H9 (cell line): ENCODE results near the gene SSPN. TPM values are rescaled to one million over a fixed set of nuclear protein-coding genes. Genes with fewer than 3 reads are reported as not detected.

ENCODE experiments used
- DNase-seq: peaks from one replicate; pipeline ENCODE4 v3.0.0-alpha.2; 2017
- H2AFZ ChIP-seq: one replicate; pipeline ENCODE4 v1.6.1; 2013; ENCODE audit warnings: mild to moderate bottlenecking, low read length, control low read depth, moderate library complexity
- H2AK5ac ChIP-seq: 2 replicates; pipeline ENCODE4 v1.6.1; 2013; ENCODE audit warnings: low read length, control low read depth, mixed read lengths; ENCODE audit not compliant: insufficient read length
- H2BK120ac ChIP-seq: one replicate; pipeline ENCODE4 v1.6.1; 2013; ENCODE audit warnings: low read depth, mild to moderate bottlenecking, low read length, control low read depth, inconsistent platforms; ENCODE audit not compliant: poor library complexity, severe bottlenecking
- H2BK12ac ChIP-seq: 2 replicates; pipeline ENCODE4 v1.6.1; 2013; ENCODE audit warnings: low read length, control low read depth, mixed read lengths, low read depth; ENCODE audit not compliant: insufficient read length
- H2BK15ac ChIP-seq: 2 replicates; pipeline ENCODE4 v1.6.1; 2013; ENCODE audit warnings: low read depth, low read length, control low read depth
- H2BK20ac ChIP-seq: one replicate; pipeline ENCODE4 v1.6.1; 2013; ENCODE audit warnings: low read depth, mild to moderate bottlenecking, low read length, control low read depth, inconsistent platforms; ENCODE audit not compliant: poor library complexity, severe bottlenecking
- H2BK5ac ChIP-seq: 2 replicates; pipeline ENCODE4 v1.6.1; 2013; ENCODE audit warnings: low read length, control low read depth, mixed read lengths; ENCODE audit not compliant: insufficient read length
- H3K14ac ChIP-seq: 2 replicates; pipeline ENCODE4 v1.6.1; 2013; ENCODE audit warnings: low read length, control low read depth; ENCODE audit not compliant: insufficient read depth
- H3K18ac ChIP-seq: 2 replicates; pipeline ENCODE4 v1.6.1; 2013; ENCODE audit warnings: low read depth, mild to moderate bottlenecking, mixed read lengths, low read length, control low read depth; ENCODE audit not compliant: insufficient read length
- H3K23ac ChIP-seq: 2 replicates; pipeline ENCODE4 v1.6.1; 2013; ENCODE audit warnings: low read length, control low read depth, mixed read lengths, low read depth; ENCODE audit not compliant: insufficient read length
- H3K23me2 ChIP-seq: 2 replicates; pipeline ENCODE4 v1.6.1; 2013; ENCODE audit warnings: low read depth, mild to moderate bottlenecking, mixed read lengths, low read length, control low read depth; ENCODE audit not compliant: insufficient read length, poor library complexity, severe bottlenecking
- H3K27ac ChIP-seq: 2 replicates; pipeline ENCODE4 v1.5.1; 2013; ENCODE audit warnings: low read length, control low read depth, mixed read lengths, low read depth; ENCODE audit not compliant: insufficient read length
- H3K27me3 ChIP-seq: 2 replicates; pipeline ENCODE4 v1.6.1; 2013; ENCODE audit warnings: low read length, control low read depth, inconsistent platforms; ENCODE audit not compliant: insufficient read depth
- H3K4ac ChIP-seq: 2 replicates; pipeline ENCODE4 v1.6.1; 2013; ENCODE audit warnings: low read depth, mild to moderate bottlenecking, control low read depth, inconsistent platforms, low read length, moderate library complexity
- H3K4me1 ChIP-seq: 2 replicates; pipeline ENCODE4 v1.6.1; 2013; ENCODE audit warnings: low read length, control low read depth, inconsistent platforms; ENCODE audit not compliant: insufficient read depth
- H3K4me2 ChIP-seq: 2 replicates; pipeline ENCODE4 v1.6.1; 2013; ENCODE audit warnings: low read length, control low read depth, mixed read lengths; ENCODE audit not compliant: insufficient read length, insufficient read depth
- H3K56ac ChIP-seq: 2 replicates; pipeline ENCODE4 v1.6.1; 2013; ENCODE audit warnings: low read depth, mild to moderate bottlenecking, mixed read lengths, low read length, control low read depth; ENCODE audit not compliant: insufficient read length
- H3K79me1 ChIP-seq: 2 replicates; pipeline ENCODE4 v1.6.1; 2013; ENCODE audit warnings: low read depth, mild to moderate bottlenecking, moderate library complexity, low read length, control low read depth, inconsistent platforms; ENCODE audit not compliant: insufficient read depth, poor library complexity, severe bottlenecking
- H3K79me2 ChIP-seq: 2 replicates; pipeline ENCODE4 v1.6.1; 2013; ENCODE audit warnings: low read length, control low read depth, inconsistent platforms; ENCODE audit not compliant: insufficient read depth
- H3K9ac ChIP-seq: 2 replicates; pipeline ENCODE4 v1.6.1; 2013; ENCODE audit warnings: low read length, control low read depth, mixed read lengths; ENCODE audit not compliant: insufficient read length; ENCODE audit errors: extremely low read depth
- H3K9me3 ChIP-seq: one replicate; pipeline ENCODE4 v1.6.1; 2013; ENCODE audit warnings: low read depth, low read length, inconsistent platforms; ENCODE audit not compliant: control insufficient read depth
- H3T11ph ChIP-seq: one replicate; pipeline ENCODE4 v1.6.1; 2013; ENCODE audit warnings: mild to moderate bottlenecking, low read length, control low read depth, inconsistent platforms
- H4K20me1 ChIP-seq: one replicate; pipeline ENCODE4 v1.6.1; 2013; ENCODE audit not compliant: control insufficient read depth, insufficient read length, insufficient read depth
- H4K5ac ChIP-seq: 2 replicates; pipeline ENCODE4 v1.6.1; 2013; ENCODE audit warnings: low read depth, mild to moderate bottlenecking, mixed read lengths, low read length, control low read depth; ENCODE audit not compliant: insufficient read length
- H4K8ac ChIP-seq: replicated peaks from 2 replicates; pipeline ENCODE4 v1.6.1; 2013; ENCODE audit warnings: low read length, control low read depth, mixed read lengths, low read depth; ENCODE audit not compliant: insufficient read length
- H4K91ac ChIP-seq: 2 replicates; pipeline ENCODE4 v1.6.1; 2013; ENCODE audit warnings: low read depth, mild to moderate bottlenecking, moderate library complexity, mixed read lengths, low read length, control low read depth; ENCODE audit not compliant: insufficient read length
- H3K27ac Mint-ChIP-seq, 3 experiments: 2 replicates in 2 of 3; 3 replicates in 1 of 3; pipeline ENCODE4 v1.8.0; 2020 to 2021; ENCODE audit warnings: mixed read lengths in 3 of 3, mild to moderate bottlenecking in 1 of 3, moderate library complexity in 1 of 3
- H3K27me3 Mint-ChIP-seq: 2 replicates; pipeline ENCODE4 v1.8.0; 2021; ENCODE audit warnings: low read depth, mild to moderate bottlenecking, moderate library complexity, mixed read lengths
- H3K36me3 Mint-ChIP-seq, 3 experiments: 2 replicates in 2 of 3; 3 replicates in 1 of 3; pipeline ENCODE4 v1.8.0; 2020 to 2021; ENCODE audit warnings: low read depth in 3 of 3, mixed read lengths in 3 of 3; ENCODE audit not compliant: insufficient read depth in 1 of 3
- H3K4me1 Mint-ChIP-seq, 2 experiments: 2 replicates each; pipeline ENCODE4 v1.8.0; 2020; ENCODE audit warnings: mixed read lengths in 2 of 2
- H3K4me3 Mint-ChIP-seq, 2 experiments: 2 replicates in 1 of 2; 3 replicates in 1 of 2; pipeline ENCODE4 v1.8.0; 2020 to 2021; ENCODE audit warnings: mild to moderate bottlenecking in 2 of 2, mixed read lengths in 2 of 2, moderate library complexity in 1 of 2
- H3K9me3 Mint-ChIP-seq, 2 experiments: 2 replicates in 1 of 2; 3 replicates in 1 of 2; pipeline ENCODE4 v1.8.0; 2020; ENCODE audit warnings: mild to moderate bottlenecking in 2 of 2, mixed read lengths in 2 of 2, moderate library complexity in 1 of 2
- WGBS: extraction: QIAGEN DNeasy Blood & Tissue Kit; methylation state at CpG from one replicate; pipeline ENCODE4 v1.1.7; 2013; ENCODE audit warnings: missing lambda C conversion rate, low lambda C conversion rate, mixed read lengths; ENCODE audit not compliant: insufficient read length; ENCODE audit errors: extremely low coverage; 5-methylcytosine and 5-hydroxymethylcytosine counted together
- total RNA-seq: library from RNA; stranded (reverse); gene quantifications from 2 replicates; pipeline ENCODE4 v1.2.1, GENCODE V29; 2021
- TF ChIP-seq, protein P1 (sequence below): fragments of 200-600 bp; sonication (generic); conservative IDR thresholded peaks from 3 replicates; pipeline ENCODE4 v1.8.0; 2021; ENCODE audit warnings: antibody characterized with exemption, mild to moderate bottlenecking

SSPN gene
- total RNA-seq, 1 experiment from 2014 or later: 0.81 TPM

DNA sequence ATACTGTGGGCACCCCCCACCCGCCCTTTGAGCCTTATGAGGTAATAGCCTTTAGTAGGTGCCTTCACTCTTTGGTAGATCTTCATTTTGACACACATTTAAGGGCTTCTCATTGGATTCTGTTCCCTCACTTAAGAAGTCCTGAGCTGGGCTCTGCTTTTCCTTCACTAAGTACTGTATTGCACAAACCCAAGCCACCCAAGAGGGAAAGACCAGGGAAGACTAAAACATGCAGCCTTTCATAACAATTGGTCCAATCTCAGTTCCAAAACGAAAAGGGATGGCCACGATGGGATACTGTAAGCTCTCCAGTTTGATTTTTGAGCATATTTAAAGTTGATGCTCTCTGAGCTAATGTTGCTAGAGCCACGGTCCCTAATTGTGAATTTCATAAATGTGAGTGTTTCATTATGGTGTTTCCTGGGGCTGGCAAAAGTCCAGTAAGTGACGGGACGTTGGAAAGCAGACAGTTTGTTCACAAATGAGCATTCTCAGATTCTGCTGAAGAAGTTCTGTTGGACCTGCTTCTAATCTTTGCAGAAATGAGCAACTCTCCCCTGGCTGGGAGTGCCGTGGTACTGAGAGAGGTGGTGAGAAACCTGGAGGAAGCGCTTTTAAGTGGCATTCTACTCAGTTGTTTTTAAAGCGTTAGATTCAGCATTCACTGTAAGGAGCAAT lies 9.4 kb downstream of the SSPN start:
- Histone ChIP-seq H3T11ph (no peak overlapping the region), H2BK15ac (no peak overlapping the region), H2BK120ac (no peak overlapping the region), H2BK5ac (no peak overlapping the region), H3K79me2 (no peaks in the 10 kb centered on the region), H2BK12ac (no peak overlapping the region), H4K5ac (no peak overlapping the region), H4K20me1 (no peaks in the 10 kb centered on the region), H2BK20ac (no peak overlapping the region), H2AFZ (no peak overlapping the region), H3K14ac (no peak overlapping the region), H3K18ac (no peak overlapping the region), H3K4me1 (no peaks in the 10 kb centered on the region), H4K8ac (no peak overlapping the region), H2AK5ac (no peak overlapping the region), H3K4me2 (no peak overlapping the region), H3K23me2 (no peaks in the 10 kb centered on the region), H3K9me3 (no peaks in the 10 kb centered on the region), H3K23ac (no peak overlapping the region), H4K91ac (no peak overlapping the region), H3K4ac (no peak overlapping the region), H3K27ac (no peak overlapping the region), H3K9ac (no peak overlapping the region), H3K79me1 (no peaks in the 10 kb centered on the region), H3K27me3 (no peaks in the 10 kb centered on the region), H3K56ac (no peak overlapping the region)
- no CpG with 5 or more reads among the region's 9 CpGs for WGBS
- H3K36me3 Mint-ChIP-seq: no peaks in the 10 kb centered on the region
- H3K27me3 Mint-ChIP-seq: peaks cover 10% of the 10 kb centered on the region
- TF ChIP-seq, protein P1, sequence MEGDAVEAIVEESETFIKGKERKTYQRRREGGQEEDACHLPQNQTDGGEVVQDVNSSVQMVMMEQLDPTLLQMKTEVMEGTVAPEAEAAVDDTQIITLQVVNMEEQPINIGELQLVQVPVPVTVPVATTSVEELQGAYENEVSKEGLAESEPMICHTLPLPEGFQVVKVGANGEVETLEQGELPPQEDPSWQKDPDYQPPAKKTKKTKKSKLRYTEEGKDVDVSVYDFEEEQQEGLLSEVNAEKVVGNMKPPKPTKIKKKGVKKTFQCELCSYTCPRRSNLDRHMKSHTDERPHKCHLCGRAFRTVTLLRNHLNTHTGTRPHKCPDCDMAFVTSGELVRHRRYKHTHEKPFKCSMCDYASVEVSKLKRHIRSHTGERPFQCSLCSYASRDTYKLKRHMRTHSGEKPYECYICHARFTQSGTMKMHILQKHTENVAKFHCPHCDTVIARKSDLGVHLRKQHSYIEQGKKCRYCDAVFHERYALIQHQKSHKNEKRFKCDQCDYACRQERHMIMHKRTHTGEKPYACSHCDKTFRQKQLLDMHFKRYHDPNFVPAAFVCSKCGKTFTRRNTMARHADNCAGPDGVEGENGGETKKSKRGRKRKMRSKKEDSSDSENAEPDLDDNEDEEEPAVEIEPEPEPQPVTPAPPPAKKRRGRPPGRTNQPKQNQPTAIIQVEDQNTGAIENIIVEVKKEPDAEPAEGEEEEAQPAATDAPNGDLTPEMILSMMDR: no peak
- no peaks in the 10 kb centered on the region for H3K9me3 Mint-ChIP-seq
- no peak overlapping the region for H3K27ac Mint-ChIP-seq
- DNase-seq: no peak
- peaks cover 6 to 9% of the 10 kb centered on the region in 2 experiments; a peak in 2 of 4 replicates for H3K4me1 Mint-ChIP-seq
- H3K4me3 Mint-ChIP-seq: no peak overlapping the region
